ENCODE measurements around the gene PIAS3.

GRCh38 chr1:145823565-145824498, 35.0 kb downstream of the PIAS3 start, which contains the start of the genes POLR3C and RNF115:
- TF ChIP-seq ZBTB33 (IDR thresholded peaks at IDR 0.05) (no peak), RXRA (IDR thresholded peaks at IDR 0.05) (peak; percentile 25 to 31), EGR1 (IDR thresholded peaks at IDR 0.05; ENCODE audit: low read depth in 2 of 2) (peak; percentile 16 to 30)
- TF ChIP-seq, protein P1, sequence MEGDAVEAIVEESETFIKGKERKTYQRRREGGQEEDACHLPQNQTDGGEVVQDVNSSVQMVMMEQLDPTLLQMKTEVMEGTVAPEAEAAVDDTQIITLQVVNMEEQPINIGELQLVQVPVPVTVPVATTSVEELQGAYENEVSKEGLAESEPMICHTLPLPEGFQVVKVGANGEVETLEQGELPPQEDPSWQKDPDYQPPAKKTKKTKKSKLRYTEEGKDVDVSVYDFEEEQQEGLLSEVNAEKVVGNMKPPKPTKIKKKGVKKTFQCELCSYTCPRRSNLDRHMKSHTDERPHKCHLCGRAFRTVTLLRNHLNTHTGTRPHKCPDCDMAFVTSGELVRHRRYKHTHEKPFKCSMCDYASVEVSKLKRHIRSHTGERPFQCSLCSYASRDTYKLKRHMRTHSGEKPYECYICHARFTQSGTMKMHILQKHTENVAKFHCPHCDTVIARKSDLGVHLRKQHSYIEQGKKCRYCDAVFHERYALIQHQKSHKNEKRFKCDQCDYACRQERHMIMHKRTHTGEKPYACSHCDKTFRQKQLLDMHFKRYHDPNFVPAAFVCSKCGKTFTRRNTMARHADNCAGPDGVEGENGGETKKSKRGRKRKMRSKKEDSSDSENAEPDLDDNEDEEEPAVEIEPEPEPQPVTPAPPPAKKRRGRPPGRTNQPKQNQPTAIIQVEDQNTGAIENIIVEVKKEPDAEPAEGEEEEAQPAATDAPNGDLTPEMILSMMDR (IDR thresholded peaks at IDR 0.05; ENCODE audit: low read depth, low read length, missing input control) = no peak
